Activated CD8-positive, alpha-beta memory T cell treated with anti-CD3 and anti-CD28 coated beads, Interleukin-2, amount 50 U/mL, for 1 hour (primary cell): Measurements from ENCODE around the gene SERPINA4.
"Not testable (repeated sequence)": the region's sequence is repeated elsewhere in the genome, so short reads cannot be mapped to it uniquely, and the experiment has no call there.

ENCODE experiments used
- DNase-seq: peaks from one replicate; pipeline ENCODE4 v3.0.0-alpha.2; 2020; ENCODE audit errors: extremely low read depth

The SERPINA4 gene

GRCh38 chr14:94568186-94568585 is 6.9 kb downstream of the SERPINA4 start:
- DNase-seq: no peak

- DNase-seq: no peak
These were observed 8.2 kb downstream of the SERPINA4 start for GRCh38 chr14:94569381-94570001.

- DNase-seq: no peak
These were observed 8.8 kb downstream of the SERPINA4 start for GRCh38 chr14:94570002-94570400.

GRCh38 chr14:94570440-94570839 is 9.2 kb downstream of the SERPINA4 start:
- DNase-seq: no peak

- no peak for DNase-seq
These were observed 10.2 kb downstream of the SERPINA4 start for GRCh38 chr14:94571395-94571794.

GRCh38 chr14:94571950-94572349 is 10.7 kb downstream of the SERPINA4 start:
- no peak for DNase-seq

GRCh38 chr14:94572637-94573303 is 11.5 kb downstream of the SERPINA4 start:
- DNase-seq: no peak

GRCh38 chr14:94573475-94574277 is 12.4 kb downstream of the SERPINA4 start:
- no peak for DNase-seq

- DNase-seq: no peak
These were observed 13.1 kb downstream of the SERPINA4 start for GRCh38 chr14:94574336-94574735.

- no peak for DNase-seq
These were observed 14.7 kb downstream of the SERPINA4 start for GRCh38 chr14:94575730-94576585.

- not testable (repeated sequence) for DNase-seq
These were observed 16.2 kb downstream of the SERPINA4 start for GRCh38 chr14:94577472-94577871.

- DNase-seq: no peak
These were observed 17.5 kb downstream of the SERPINA4 start for GRCh38 chr14:94578712-94579111.

GRCh38 chr14:94581127-94581999 is 20.1 kb downstream of the SERPINA4 start, which contains the start of gene SERPINA5:
TSS of gene SERPINA5 (plus strand) at chr14:94581426. CDS start at chr14:94587363, 5,937 bp downstream.
- DNase-seq: no peak

GRCh38 chr14:94582199-94582750 is 21.0 kb downstream of the SERPINA4 start:
- DNase-seq: no peak

- no peak for DNase-seq
These were observed 21.6 kb downstream of the SERPINA4 start for GRCh38 chr14:94582851-94583250.

GRCh38 chr14:94583557-94583956 is 22.3 kb downstream of the SERPINA4 start:
- no peak for DNase-seq

- no peak for DNase-seq
These were observed 23.5 kb downstream of the SERPINA4 start for GRCh38 chr14:94584591-94585280.

- no peak for DNase-seq
These were observed 25.4 kb downstream of the SERPINA4 start for GRCh38 chr14:94586635-94587034.

GRCh38 chr14:94588311-94588710 is 27.1 kb downstream of the SERPINA4 start:
- DNase-seq: no peak

GRCh38 chr14:94591073-94591472 is 29.8 kb downstream of the SERPINA4 start:
- DNase-seq: no peak
